Activated CD8-positive, alpha-beta memory T cell treated with anti-CD3 and anti-CD28 coated beads for 24 hours (primary cell): ENCODE results near the gene SRP9.
"Not testable (repeated sequence)": the region's sequence is repeated elsewhere in the genome, so short reads cannot be mapped to it uniquely, and the experiment has no call there.

ENCODE experiments used
- DNase-seq: peaks from one replicate; pipeline ENCODE4 v3.0.0-alpha.2; 2020

Gene SRP9

DNA sequence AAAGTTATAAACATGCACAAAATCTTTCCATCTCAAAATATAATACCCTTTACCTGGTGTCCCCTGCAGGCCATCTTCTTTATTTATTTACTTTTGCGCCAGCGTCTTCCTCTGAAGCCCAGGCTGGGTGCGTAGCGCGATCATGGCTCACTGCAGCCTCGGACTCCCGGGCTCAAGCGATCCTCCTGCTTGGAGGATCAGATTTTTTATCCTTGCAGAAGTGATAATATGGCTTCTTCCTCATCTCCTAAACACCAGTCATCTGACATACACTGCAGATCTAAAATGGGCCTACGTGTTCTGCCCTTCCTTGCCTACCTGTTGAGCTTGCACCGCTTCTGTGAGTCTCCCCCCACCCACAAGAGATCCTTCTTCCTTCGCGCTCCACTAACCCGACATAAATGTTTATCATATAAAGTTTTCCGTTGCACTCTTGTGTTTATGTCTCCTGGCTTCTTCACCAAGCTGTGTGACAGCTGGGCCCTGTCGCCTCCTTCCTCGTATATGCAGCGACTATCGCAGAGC, 506 bp upstream of the SRP9 start:
- DNase-seq: no peak

DNA sequence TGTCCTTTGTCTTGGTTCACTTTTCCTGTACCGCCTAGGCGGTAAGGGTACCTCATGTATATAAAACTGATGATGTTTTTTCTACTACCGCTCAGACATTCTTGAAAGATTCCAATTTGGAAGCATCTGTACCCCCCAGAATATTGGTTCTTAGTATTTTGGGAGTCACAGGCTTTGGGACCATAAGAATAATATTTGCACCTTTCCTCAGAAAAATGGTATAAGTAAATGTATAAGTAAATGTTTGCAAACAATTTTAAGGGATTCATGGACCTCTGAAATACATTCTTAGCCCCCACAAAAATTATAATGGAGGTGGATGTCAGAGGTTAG, 677 bp downstream of the SRP9 start:
- DNase-seq: no peak

DNA sequence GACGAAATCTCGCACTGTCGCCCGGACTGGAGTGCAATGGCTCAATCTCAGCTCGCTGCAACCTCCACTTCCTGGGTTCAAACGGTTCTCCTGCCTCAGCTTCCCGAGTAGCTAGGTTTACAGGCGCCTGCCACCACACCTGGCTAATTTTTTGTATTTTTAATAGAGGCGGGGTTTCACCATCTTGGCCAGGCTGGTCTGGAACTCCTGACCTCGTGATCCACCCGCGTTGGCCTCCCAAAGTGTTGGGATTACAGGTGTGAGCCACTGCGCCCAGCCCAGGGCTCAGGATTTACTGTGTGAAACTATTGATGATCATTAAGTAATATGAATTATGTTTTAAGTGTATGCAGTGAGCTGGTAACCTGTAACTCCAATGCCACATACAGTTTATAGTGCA, 1.5 kb downstream of the SRP9 start:
- DNase-seq: not testable (repeated sequence)

DNA sequence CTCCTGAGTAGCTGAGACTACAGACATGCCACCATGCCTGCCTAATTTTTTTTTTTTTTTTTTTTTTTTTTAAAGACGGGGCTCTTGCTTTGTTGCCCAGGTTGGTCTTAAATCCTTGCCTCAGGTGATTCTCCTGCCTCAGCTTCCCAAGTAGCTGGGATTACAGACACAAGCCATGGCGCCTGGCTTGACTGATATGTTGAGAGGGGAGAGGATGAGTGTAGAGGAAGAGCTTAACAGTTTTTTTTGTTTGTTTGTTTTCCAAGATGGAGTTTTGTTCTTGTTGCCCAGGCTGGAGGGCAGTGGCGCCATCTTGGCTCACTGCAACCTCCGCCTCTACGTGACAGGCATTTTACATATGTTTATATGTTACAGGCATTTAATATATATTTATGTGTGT, 2.5 kb downstream of the SRP9 start:
- no peak for DNase-seq

DNA sequence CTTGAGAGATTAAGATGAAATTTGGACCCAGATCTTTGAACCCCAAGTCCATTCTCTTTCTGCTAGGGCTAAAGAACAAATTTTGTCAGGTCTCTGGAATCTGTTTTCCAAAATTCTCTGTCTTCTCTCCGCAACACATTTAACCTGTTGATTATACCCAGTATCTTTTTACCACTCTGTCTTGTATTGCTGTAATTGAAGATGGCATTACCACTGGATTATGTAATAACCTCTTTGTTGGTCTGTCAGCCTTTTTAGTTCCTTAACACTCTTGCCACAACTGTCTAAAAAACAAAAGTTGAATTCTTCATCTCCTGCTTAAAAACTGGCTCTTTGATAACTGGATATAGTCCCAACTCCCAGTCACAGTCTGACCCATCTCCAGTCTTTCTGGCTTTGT, 3.0 kb downstream of the SRP9 start:
- no peak for DNase-seq

DNA sequence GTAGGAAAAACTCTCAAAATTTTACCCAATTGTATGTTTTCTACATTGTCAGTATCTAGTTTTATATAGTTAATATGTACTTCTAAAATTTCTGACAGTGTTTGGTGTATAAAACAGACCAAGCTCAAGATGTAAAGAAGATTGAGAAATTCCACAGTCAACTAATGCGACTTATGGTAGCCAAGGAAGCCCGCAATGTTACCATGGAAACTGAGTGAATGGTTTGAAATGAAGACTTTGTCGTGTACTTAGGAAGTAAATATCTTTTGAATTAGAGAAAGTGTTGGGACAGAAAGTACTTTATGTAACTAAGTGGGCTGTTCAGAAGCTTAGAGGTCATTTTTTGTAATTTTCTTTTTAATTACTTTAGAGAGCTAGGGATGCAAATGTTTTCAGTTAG, 11.5 kb downstream of the SRP9 start:
- not testable (repeated sequence) for DNase-seq

DNA sequence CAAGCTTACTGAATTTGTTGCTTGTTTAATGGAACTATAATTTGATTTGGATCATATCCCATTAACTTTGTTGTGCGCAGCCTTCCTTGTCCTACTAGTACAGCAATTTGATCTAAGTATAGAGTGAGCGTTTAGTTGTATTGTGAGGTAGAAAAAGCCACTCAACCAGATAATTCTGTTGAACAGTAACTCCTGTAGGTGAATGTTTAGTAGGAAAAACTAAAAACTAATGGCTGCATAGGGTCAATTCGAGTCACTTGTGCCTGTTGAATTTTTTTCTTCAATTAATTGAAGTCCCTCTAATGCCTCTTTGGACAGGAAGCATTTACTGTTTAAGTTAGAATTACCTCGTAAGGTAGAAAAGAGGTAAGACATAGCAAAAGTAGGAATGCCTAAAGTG, 17.3 kb downstream of the SRP9 start:
- DNase-seq: no peak

DNA sequence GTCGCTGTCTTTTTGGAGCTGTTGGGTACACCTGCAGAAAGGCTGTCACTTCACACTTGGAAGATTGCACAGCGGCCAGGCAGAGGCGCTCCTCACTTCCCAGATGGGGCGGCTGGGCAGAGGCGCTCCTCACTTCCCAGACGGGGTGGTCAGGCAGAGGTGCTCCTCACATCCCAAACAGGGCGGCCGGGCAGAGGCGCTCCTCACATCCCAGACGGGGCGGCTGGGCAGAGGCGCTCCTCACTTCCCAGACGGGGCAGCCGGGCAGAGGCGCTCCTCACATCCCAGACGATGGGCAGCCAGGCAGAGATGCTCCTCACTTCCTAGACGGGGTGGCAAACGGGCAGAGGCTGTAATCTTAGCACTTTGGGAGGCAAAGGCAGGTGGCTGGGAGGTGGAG, 18.5 kb downstream of the SRP9 start:
- peak; percentile 37 for DNase-seq

DNA sequence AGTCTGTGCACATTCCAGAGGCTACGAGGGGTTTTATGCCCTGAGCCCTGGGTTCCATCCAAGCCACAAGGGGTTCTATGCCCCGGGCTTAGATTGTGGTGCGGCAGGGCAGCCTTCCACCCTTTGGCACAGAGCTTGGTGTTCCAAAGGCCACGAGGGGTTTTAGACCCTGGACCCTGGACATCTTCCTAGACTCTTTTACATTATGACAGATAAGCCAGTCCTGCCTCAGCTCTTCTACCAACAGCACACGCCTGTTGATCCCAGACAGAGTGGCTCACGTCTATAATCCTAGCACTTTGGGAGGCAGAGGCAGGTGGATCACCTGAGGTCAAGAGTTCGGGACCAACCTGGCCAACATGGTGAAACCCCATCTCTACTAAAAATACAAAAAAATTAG, 23.5 kb downstream of the SRP9 start:
- not testable (repeated sequence) for DNase-seq

DNA sequence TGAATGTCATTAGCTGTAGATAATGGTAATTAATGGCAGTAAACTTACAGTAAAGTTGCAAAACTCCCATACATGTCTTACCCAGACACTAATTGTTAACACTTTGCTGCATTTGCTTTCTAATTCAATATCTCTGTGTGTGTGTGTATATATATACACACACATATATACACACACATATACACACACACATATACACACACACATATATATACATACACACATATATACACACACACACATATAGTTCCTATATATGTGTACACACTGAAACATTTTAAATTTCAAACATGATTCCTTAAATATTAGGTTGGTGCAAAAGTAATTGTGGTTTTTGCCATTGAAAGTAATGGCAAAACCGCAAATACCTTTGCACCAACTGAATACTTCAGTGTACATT, 28.6 kb downstream of the SRP9 start:
- no peak for DNase-seq

DNA sequence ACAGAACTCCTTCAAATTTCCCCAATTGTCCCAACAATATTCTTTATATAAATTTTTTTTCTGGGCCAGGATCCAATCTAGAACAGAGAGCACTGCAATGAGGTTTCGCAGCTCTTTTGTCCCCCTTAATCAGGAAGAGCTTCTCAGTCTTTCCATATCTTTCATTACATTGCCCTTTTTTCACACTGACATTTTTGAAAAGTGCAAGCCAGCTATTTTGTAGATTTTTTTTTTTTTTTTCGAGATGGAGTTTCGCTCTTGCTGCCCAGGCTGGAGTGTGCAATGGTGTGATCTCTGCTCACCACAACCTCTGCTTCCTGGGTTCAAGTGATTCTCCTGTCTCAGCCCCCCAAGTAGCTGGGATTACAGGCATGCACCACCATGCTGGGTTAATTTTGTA, 29.1 kb downstream of the SRP9 start:
- not testable (repeated sequence) for DNase-seq

DNA sequence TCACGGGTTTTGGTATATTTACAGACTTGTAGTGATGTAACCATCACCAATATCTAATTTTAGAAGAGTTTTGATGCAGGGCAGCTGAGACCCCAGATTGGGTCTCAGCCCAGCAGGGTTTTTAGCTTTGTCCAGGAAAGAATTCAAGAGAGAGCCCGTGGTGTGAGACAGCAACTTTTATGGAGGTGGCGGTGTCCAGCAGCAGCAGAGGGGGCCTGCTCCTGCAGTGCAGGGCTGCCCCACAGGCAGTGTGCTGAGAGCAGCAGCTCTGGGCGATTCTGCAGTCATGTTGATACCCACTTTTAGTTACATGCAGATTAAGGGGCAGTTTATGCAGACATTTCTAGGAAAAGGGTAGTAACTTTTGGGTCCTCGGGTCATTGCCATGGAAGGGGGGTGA, 30.5 kb downstream of the SRP9 start:
- DNase-seq: no peak

DNA sequence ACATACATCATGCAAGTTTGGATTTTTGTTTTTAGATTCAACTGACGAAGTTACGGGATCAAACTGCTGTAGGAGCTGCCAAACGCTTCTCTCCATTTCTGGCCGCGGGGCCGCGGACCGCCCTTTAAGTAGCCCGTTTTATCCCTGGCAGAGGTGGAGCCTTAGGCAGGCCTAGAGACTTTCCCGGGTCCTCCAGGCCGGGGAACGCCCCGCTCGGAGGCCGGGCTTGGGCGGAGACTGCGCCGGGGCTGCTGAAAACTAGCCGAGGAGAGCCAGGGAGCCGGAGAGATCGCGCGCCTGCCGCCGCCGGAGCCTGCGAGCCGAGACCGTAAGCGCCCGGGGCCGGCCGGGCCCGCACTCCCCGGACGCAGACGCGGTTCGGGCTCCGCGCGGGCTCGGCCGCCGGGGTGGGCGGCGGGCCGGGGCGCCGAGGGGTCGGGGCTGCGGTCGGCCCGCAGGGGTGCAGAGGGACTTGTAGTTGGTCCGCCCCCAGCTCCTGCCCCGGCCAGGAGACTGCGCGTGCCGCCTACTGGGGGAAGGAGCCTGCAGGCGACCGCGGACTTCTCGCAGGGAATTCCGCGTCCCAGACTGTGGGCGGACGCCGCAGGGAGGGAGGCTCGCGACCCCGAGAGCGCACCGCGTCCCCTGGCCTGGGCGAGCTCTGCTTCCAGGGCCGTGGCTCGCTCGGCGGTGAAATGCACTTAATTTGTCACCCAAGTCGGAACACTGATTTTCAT, 32.4 kb downstream of the SRP9 start, which contains the start of gene EPHX1:
Gene EPHX1 (plus strand): TSS at position 283 of the 737 bp plus-strand sequence. CDS start 18,606 bp downstream, outside the sequence.
- peak; percentile 90 for DNase-seq

DNA sequence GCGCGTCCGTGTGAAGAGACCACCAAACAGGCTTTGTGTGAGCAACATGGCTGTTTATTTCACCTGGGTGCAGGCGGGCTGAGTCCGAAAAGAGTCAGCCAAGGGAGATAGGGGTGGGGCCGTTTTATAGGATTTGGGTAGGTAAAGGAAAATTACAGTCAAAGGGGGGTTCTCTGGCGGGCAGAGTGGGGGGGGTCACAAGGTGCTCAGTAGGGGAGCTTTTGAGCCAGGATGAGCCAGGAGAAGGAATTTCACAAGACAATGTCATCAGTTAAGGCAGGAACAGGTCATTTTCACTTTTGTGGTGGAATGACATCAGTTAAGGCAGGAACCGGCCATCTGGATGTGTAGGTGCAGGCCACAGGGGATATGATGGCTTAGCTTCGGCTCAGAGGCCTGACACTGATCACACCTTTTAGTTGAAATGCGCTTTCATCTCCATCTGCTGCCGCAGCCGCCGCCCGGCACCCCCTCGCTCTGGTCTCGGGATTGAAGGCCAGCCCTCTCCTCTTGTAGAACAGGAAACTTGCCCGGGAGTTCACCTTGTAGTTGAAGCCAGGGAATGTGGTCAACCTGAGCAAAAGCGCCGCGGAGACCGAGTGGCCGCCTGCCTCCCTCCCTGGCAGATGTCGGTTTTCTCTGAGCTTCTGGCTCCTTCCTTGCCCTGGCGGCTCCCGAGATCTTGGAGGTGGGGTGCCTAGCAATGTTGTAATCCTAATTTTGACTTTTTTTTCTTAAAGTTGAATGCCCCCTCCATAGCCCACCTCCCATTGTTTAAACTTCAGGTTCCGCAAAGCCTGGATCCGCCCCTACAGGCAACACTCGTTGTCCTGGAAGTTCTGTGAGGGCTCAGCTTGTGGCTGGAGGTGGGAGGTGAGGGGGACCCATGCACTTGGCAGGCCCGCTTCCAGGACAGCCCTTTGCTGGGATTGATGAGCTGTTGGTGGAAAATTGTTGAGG, 33.2 kb downstream of the SRP9 start:
- DNase-seq: not testable (repeated sequence)

DNA sequence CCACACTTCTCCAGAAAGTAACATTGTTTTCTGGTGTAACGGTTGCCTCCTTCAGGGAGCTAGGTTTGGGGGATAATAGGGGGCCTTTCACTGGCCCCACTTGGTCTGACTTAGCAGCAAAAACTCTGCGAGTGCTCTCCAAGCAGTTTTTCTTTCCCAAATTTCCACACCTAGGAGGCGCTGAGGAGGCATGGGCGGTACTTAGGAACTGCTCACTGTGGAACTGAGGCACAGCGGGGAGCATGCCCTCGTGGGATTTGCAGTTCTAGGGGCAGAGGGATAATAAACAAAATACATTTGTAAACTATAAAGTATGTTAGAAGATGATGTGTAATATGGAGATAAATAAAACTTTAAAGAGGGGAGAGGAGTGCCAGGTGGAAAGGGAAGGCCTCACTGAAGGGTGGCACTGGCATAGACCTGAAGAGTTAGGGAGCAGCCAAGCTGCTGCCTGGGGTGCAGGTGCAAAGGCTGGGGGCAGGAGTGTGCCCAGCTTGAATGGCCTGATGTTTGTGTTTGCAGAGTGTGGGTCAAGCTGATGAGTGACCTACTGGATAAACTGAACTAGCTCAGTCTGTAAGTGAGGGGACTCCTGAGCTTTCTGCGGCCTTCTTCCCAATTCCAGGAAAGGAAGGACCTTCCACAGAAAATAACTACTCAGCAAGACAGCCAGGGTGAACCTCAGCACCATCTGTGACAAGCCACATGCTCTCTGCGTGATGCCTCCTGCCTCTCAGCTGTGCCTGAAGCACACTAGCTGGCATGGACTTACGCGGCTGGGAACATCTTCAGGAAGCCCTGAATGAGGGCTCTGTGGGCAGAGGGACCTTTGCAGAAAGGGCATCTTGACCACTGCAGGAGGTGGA, 34.2 kb downstream of the SRP9 start:
- no peak for DNase-seq

DNA sequence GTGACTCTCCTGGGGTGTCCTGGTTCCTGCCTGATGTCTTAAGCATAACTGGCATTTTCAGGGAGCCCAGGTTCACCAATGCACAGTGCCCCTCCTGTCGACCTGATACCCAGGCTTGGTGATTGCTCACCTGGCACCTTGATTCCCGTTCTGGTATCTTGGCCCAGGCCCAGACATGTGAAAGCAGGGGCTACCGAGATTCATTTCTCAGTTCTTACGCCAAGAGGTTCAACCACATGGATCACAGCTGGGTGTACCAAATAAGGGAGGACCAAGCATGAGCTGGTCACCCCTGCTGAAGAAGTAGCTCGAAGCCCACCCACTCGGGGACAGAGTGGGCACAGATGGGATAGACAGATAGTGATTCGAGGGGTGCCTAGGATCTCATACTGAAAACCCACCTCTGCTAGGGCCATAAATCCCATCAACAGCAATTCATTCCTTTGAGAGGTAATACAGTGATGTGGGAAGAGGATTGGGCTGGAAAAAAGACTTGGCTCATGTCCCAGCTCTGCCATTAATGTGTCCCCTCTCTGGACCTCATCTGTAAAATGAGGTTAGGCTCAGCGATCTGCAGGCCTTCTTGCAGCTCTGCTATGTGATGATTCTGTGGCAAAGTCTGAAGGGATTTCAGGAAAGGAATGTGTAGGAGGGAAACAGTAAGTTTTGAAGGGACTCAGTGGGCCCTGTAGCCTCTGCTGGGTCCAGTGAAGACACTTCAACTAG, 35.0 kb downstream of the SRP9 start:
- no peak for DNase-seq

DNA sequence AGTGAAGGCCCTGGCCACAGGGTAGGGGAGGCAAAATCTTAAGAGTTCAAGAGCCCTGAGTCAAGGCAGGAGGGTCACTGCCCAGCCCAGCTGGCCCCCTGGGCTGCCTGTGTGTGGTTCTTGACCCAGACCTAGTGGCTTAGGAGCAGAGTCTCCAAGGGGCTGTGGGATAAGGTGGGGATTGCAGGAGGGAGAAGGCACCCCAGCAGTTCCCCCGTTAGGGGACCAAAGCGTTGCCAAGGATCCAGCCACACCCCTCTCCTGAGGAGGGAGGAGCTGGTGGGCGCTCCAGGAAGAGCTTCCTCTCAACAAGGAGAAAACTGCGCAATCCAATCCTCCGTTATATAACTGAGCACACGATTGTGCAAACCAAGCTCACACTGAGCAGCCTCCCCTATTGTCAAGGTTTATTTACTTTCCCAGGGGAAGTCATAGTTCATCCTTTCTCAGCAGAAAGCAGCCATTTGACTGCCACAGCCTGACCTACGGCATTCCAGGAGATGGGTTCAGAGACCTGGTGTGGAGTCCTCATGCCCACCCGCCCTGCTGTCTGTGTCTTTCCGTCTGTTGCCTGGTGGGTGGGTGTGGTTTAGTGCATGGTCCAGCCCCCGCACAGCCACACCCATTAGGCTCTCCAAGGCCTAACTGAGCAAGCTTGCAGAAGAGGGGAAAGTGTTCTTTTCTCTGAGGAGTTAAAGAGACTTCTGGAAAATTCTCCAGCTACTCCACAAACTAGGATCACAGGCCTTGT, 35.8 kb downstream of the SRP9 start:
- DNase-seq: no peak

DNA sequence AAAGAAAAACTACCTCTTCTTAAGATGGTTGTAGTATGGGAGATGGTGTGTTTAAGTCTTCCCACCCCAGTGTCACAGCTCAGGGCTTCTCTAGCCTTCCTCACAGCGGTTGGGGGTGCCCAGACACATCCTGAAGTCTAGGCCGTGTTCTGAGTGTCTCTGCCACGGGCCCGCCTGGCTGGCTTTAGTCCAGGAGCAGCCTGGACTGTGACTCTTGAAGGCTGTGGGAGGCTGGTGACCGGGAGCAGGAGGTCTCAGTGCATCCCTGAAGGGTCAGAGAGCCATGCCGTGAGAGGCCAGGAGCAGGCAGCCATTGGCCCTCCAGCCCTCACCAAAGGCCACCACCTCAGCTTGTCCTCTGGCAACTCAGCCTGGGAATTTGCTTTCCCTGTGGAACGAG, 36.8 kb downstream of the SRP9 start:
- no peak for DNase-seq

DNA sequence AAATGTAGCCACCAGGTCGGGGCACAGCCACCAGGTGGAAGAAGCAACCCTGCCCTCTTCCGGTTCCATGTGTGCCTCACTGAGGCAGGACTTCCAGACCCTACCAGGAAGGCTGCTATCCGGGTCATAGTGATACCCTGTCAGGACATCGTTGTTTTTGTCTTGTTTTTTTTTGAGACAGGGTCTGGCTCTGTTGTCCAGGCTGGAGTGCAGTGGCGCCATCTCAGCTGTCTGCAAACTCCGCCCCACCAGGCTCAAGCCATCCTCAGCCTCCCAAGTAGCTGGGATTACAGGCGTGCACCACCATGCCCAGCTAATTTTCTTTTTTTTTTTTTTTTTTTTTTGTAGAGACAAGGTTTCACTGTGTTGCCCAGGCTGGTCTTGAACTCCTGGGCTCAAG, 37.5 kb downstream of the SRP9 start:
- not testable (repeated sequence) for DNase-seq

DNA sequence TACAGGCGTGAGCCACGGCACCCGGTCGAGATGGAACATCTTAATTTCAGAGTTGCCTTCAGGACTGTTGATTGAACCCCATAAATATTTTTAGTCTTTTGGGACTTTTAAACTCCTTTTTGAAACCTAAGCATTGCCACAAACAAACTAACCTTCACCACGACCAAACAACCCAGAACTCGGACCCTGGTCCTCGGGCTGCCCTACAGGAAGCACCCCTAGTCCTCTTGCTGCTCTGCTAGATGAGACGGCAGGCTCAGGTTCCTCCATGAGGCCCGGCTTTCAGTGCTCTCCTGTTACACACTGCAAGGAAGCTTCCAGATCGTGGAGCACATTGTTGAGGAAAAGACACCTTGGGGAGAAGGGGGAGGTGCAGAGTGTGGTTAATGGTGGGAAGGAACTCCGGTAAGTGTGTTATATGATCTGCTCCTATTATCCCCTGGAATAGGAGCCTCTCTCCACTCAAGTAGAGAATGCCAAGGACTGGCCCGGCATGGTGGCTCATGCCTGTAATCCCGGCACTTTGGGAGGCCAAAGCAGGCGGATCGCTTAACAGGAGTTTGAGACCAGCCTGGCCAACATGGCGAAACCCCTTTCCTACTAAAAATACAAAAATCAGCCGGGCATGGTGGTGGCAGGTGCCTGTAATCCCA, 38.0 kb downstream of the SRP9 start:
- DNase-seq: no peak
